Activated naive CD4-positive, alpha-beta T cell treated with anti-CD3 and anti-CD28 coated beads, Interleukin-2, amount 10 ng/mL, durations not matched to agents 7 days and 5 days (primary cell): Measurements from ENCODE around the gene DHX35.
"Not testable (repeated sequence)": the region's sequence is repeated elsewhere in the genome, so short reads cannot be mapped to it uniquely, and the experiment has no call there.

Experiments used
- CTCF ChIA-PET: fragments of 350-600 bp; sonication (Branson Sonifier 250); formaldehyde crosslinking; loops from one replicate; lab custom pipeline; 2021; ENCODE audit warnings: antibody characterized with exemption; lab: Charles Lee
- DNase-seq: peaks from one replicate; pipeline ENCODE4 v3.0.0-alpha.2; 2020
- H3K27ac Mint-ChIP-seq: one replicate; pipeline ENCODE4 v1.8.0; 2021; ENCODE audit warnings: mild to moderate bottlenecking, moderate library complexity, mixed read lengths
- H3K27me3 Mint-ChIP-seq: one replicate; pipeline ENCODE4 v1.8.0; 2021; ENCODE audit warnings: mild to moderate bottlenecking, mixed read lengths
- H3K36me3 Mint-ChIP-seq: one replicate; pipeline ENCODE4 v1.8.0; 2021; ENCODE audit warnings: mixed read lengths
- H3K4me1 Mint-ChIP-seq: one replicate; pipeline ENCODE4 v1.8.0; 2021; ENCODE audit warnings: mixed read lengths
- H3K4me3 Mint-ChIP-seq: one replicate; pipeline ENCODE4 v1.8.0; 2021; ENCODE audit warnings: mild to moderate bottlenecking, moderate library complexity, mixed read lengths
- H3K9me3 Mint-ChIP-seq: one replicate; pipeline ENCODE4 v1.8.0; 2021; ENCODE audit warnings: mixed read lengths

Gene DHX35

DNA sequence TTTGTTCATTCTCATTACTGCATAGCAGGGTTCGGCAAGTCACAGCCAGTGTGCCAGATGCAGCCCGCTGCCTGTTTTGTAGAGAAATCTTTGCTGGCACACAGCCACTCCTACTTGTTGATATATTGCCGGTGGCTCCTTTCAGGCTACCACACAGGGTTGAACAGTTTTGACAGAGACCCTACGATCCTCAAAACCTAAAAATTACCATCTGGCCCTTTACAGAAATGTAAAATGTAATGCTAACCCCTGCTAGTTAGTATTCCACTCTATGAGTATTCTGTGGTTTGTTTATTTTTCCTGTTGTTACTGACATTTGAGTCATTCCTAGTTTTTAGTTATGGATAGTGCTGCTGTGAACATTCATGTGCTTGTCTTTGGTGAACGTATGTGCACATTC is 11.5 kb downstream of the DHX35 start:
- Mint-ChIP-seq H3K4me3 (no peak overlapping the region), H3K9me3 (no peaks in the 10 kb centered on the region), H3K4me1 (no peaks in the 10 kb centered on the region), H3K36me3 (peaks cover 13% of the 10 kb centered on the region), H3K27ac (no peak overlapping the region), H3K27me3 (no peaks in the 10 kb centered on the region)
- CTCF ChIA-PET: no interaction called here
- DNase-seq: no peak

DNA sequence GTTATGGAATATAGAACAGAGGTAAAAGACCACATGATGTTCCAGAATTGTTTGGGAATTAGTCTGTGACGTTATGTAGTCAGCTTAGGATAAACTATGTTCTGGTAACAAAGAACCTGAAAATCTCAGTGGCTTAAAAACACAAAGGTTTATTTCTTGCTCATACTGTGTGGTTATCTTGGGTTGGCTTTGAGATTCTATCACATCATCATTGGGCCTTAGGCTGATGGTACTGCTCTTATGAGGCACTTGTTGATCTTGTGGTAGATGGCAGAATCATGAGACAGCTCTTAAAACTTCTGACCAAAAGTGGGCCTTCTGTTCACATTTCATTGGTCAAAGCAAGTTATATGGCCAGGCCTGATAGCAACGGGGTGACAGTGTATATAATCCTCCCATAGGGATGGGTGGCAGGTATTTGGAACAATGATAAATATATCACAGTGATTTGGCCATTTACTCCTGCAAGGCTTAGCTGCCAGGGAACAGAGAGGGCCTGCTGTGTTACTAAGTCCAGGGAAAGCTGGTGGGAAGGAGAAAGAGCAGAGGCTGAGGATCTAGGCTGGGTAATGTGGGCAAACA is 13.5 kb downstream of the DHX35 start:
- no peak overlapping the region for H3K4me3 Mint-ChIP-seq
- H3K27me3 Mint-ChIP-seq: no peaks in the 10 kb centered on the region
- no peaks in the 10 kb centered on the region for H3K9me3 Mint-ChIP-seq
- H3K4me1 Mint-ChIP-seq: no peaks in the 10 kb centered on the region
- H3K27ac Mint-ChIP-seq: no peak overlapping the region
- peaks cover 8% of the 10 kb centered on the region for H3K36me3 Mint-ChIP-seq
- DNase-seq: no peak
- CTCF ChIA-PET: no interaction called here

- CTCF ChIA-PET: interaction anchor here (1.5 to 1.7 kb wide), 2 partner anchors 12 to 23 kb away, joined by 3 to 5 read pairs; no protein-coding TSS in a partner anchor
- peaks cover 5% of the 10 kb centered on the region for H3K4me1 Mint-ChIP-seq
- H3K4me3 Mint-ChIP-seq: no peak overlapping the region
- no peaks in the 10 kb centered on the region for H3K27me3 Mint-ChIP-seq
- peaks cover 5% of the 10 kb centered on the region for H3K36me3 Mint-ChIP-seq
- no peak overlapping the region for H3K27ac Mint-ChIP-seq
- H3K9me3 Mint-ChIP-seq: no peaks in the 10 kb centered on the region
- no peak for DNase-seq
Observed at GRCh38 chr20:38979434-38979833, 17.3 kb downstream of the DHX35 start.

- Mint-ChIP-seq H3K4me3 (no peak overlapping the region), H3K4me1 (peaks cover 5% of the 10 kb centered on the region), H3K9me3 (no peaks in the 10 kb centered on the region), H3K36me3 (peaks cover 5% of the 10 kb centered on the region), H3K27me3 (no peaks in the 10 kb centered on the region), H3K27ac (no peak overlapping the region)
- CTCF ChIA-PET: interaction anchor here (1.5 to 1.7 kb wide), 2 partner anchors 12 to 22 kb away, joined by 3 to 5 read pairs; no protein-coding TSS in a partner anchor
- no peak for DNase-seq
Observed at GRCh38 chr20:38979842-38980241, 17.7 kb downstream of the DHX35 start.

DNA sequence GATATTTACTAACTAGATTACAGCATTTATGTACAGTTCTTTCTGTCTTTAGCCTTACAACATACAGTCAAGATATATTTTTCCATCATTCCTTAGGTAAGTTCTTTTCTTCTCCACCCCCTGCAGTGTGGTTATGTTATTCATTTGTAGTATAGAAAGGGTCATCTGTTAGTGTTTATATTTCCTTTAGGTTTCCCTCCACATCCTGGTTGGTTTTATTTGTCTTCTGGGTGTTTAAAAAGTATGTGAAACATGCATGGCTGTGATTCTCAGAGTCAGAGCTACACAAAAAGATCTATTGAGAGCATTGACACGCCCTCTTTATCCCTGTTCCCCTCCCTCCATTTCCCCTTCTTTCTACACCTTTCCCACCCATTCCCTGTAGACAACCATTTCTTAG is 20.1 kb downstream of the DHX35 start:
- no peaks in the 10 kb centered on the region for H3K27me3 Mint-ChIP-seq
- no peak overlapping the region for H3K27ac Mint-ChIP-seq
- no peak for DNase-seq
- H3K4me1 Mint-ChIP-seq: peaks cover 13% of the 10 kb centered on the region
- peaks cover 5% of the 10 kb centered on the region for H3K36me3 Mint-ChIP-seq
- CTCF ChIA-PET: no interaction called here
- no peaks in the 10 kb centered on the region for H3K9me3 Mint-ChIP-seq
- H3K4me3 Mint-ChIP-seq: no peak overlapping the region

DNA sequence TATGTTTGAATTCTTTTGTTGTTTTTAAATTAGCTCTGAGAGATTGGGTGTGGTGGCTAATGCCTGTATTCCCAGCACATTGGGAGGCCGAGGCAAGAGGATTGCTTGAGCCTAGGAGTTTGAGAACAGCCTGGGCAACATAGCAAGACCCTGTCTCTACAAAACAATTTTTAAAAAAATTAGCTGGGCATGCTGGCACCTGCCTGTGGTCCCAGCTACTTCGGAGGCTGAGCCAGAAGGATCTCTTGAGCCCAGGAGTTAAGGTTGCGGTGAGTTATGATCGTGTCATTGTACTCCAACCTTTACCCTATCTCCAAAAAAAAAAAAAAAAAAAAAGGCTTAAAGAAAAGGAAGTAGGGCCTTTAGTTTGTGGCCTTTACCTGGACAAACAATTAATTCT is 22.9 kb downstream of the DHX35 start:
- no peaks in the 10 kb centered on the region for H3K27me3 Mint-ChIP-seq
- peaks cover 20% of the 10 kb centered on the region for H3K4me1 Mint-ChIP-seq
- H3K9me3 Mint-ChIP-seq: no peaks in the 10 kb centered on the region
- no peak overlapping the region for H3K4me3 Mint-ChIP-seq
- no peak for DNase-seq
- CTCF ChIA-PET: interaction anchor here (1.4 kb wide), 1 partner anchor 12 kb away, joined by 3 read pairs; no protein-coding TSS in a partner anchor
- H3K36me3 Mint-ChIP-seq: peaks cover 8% of the 10 kb centered on the region
- no peak overlapping the region for H3K27ac Mint-ChIP-seq

DNA sequence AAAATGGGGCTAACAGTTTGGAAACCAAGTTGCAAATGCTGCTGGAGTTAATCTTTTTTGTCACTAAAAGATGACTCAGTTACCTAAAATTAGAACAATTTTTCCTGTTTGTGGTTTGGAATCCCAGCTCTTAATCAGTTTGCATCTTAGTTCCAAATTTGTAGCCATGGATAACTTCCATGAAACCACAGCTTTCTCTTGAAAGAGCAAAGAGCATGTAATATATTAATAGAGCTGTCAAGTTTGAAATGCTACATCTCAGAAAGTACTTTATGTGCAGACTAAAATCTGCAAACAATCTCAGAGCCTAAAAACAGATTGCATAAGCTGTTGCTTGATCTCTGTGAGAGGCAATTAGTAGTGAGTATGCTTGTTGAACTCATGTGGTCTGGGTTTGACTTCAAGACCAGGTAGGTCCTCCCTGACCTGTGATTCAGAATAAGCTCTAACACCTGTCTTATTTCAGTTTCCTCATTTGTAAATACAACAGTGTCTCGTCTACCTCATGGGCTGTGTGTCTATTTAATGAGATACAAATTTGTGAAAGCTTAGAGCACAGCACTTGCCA is 23.5 kb downstream of the DHX35 start:
- H3K4me1 Mint-ChIP-seq: peaks cover 20% of the 10 kb centered on the region
- no peak overlapping the region for H3K27ac Mint-ChIP-seq
- H3K27me3 Mint-ChIP-seq: no peaks in the 10 kb centered on the region
- no peaks in the 10 kb centered on the region for H3K9me3 Mint-ChIP-seq
- H3K36me3 Mint-ChIP-seq: peaks cover 8% of the 10 kb centered on the region
- no peak for DNase-seq
- H3K4me3 Mint-ChIP-seq: no peak overlapping the region
- CTCF ChIA-PET: interaction anchor here (1.4 to 1.6 kb wide), 2 partner anchors 12 to 23 kb away, joined by 3 to 4 read pairs; partner anchors contain the start of gene DHX35

- H3K9me3 Mint-ChIP-seq: no peaks in the 10 kb centered on the region
- no peak overlapping the region for H3K4me3 Mint-ChIP-seq
- H3K27ac Mint-ChIP-seq: no peak overlapping the region
- DNase-seq: no peak
- peaks cover 9% of the 10 kb centered on the region for H3K36me3 Mint-ChIP-seq
- H3K4me1 Mint-ChIP-seq: peaks cover 20% of the 10 kb centered on the region
- CTCF ChIA-PET: interaction anchor here (1.6 kb wide), 1 partner anchor 24 kb away, joined by 4 read pairs; the partner anchor contains the start of gene DHX35
- H3K27me3 Mint-ChIP-seq: no peaks in the 10 kb centered on the region
Observed at GRCh38 chr20:38986663-38987062, 24.5 kb downstream of the DHX35 start.

- Mint-ChIP-seq H3K27me3 (no peaks in the 10 kb centered on the region), H3K36me3 (peaks cover 8% of the 10 kb centered on the region), H3K4me1 (peaks cover 14% of the 10 kb centered on the region), H3K9me3 (no peaks in the 10 kb centered on the region), H3K27ac (no peak overlapping the region), H3K4me3 (no peak overlapping the region)
- CTCF ChIA-PET: interaction anchor here (0.7 to 1.6 kb wide), 3 partner anchors 10 to 12 kb away, joined by 3 to 7 read pairs (median 4); no protein-coding TSS in a partner anchor
- DNase-seq: no peak
Observed at GRCh38 chr20:38987777-38988176, 25.6 kb downstream of the DHX35 start.

DNA sequence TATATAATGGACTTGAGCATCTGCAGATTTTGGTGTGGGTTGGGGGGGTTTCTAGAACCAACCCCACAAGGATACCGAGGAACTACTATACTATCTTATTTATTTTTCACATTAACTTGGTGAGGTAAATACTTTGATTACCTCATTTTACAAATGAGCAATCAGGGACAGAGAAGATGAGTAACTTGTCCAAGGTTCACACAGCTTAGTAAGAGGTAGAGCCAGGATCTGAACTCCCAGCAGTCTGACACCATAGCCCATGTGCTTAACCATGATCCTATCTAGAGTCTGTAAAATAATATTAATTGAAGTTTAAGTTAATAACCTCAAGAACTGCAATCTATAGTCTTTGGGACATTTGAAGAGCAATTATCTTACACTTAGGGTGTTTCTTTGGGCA is 28.6 kb downstream of the DHX35 start:
- peaks cover 8% of the 10 kb centered on the region for H3K36me3 Mint-ChIP-seq
- no peak overlapping the region for H3K4me3 Mint-ChIP-seq
- H3K4me1 Mint-ChIP-seq: peaks cover 14% of the 10 kb centered on the region
- no peak overlapping the region for H3K27ac Mint-ChIP-seq
- H3K27me3 Mint-ChIP-seq: no peaks in the 10 kb centered on the region
- CTCF ChIA-PET: interaction anchor here (1.7 to 1.8 kb wide), 2 partner anchors 12 to 58 kb away, joined by 5 to 7 read pairs; no protein-coding TSS in a partner anchor
- no peak for DNase-seq
- no peaks in the 10 kb centered on the region for H3K9me3 Mint-ChIP-seq

DNA sequence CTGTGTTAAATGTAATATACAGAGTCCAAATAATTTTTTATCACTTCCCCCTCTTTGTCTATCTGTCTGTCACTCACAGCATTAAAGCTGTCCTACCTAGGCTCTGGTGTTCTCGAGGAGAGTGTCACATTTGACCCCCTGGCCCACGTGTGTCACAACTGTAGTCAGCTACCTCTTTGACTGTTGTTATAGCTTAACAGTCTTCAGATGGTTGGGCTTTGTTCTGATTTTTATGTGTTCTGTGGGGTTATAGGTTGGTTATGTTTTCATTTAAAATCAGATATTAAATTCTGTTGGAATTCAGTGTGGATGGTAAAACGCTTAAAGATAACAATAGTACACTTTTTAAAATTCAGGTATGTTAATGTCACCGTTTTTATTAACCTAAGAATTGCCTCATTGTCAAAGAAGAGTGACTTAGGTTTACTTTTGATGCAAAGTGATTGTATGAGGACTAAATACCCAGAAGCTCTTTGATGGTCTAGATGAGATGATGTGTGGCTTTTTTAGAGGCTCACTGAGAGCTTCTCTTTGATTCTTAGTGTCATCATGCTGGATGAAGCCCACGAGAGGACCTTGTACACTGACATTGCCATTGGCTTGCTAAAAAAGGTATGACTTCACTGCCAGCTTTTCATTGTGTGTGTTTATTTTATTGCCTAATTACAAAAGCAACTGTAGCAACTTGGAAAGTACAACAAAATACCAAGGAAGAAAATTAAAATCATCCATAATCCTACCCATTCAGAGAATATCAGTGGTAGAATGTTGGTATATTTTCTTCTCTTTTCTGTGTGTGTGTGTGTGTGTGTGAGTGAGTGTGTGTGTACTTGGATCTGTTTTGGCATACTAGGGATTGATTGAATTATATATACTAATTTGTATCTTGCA is 29.9 kb downstream of the DHX35 start:
- H3K9me3 Mint-ChIP-seq: no peaks in the 10 kb centered on the region
- no peaks in the 10 kb centered on the region for H3K27me3 Mint-ChIP-seq
- H3K27ac Mint-ChIP-seq: no peak overlapping the region
- CTCF ChIA-PET: interaction anchor here (1.7 to 1.8 kb wide), 2 partner anchors 13 to 57 kb away, joined by 5 to 7 read pairs; no protein-coding TSS in a partner anchor
- peaks cover 15% of the 10 kb centered on the region for H3K36me3 Mint-ChIP-seq
- peaks cover 8% of the 10 kb centered on the region for H3K4me1 Mint-ChIP-seq
- H3K4me3 Mint-ChIP-seq: no peak overlapping the region
- no peak for DNase-seq

- CTCF ChIA-PET: interaction anchor here (0.6 to 1.5 kb wide), 3 partner anchors 33 to 247 kb away, joined by 3 read pairs; partner anchors contain the start of gene DHX35
- Mint-ChIP-seq H3K27ac (no peak overlapping the region), H3K4me1 (peaks cover 7% of the 10 kb centered on the region), H3K4me3 (no peak overlapping the region), H3K27me3 (no peaks in the 10 kb centered on the region), H3K36me3 (peaks cover 23% of the 10 kb centered on the region), H3K9me3 (no peaks in the 10 kb centered on the region)
- DNase-seq: no peak
Observed at GRCh38 chr20:38995536-38996044, 33.4 kb downstream of the DHX35 start.

- CTCF ChIA-PET: interaction anchor here (1.0 to 1.5 kb wide), 2 partner anchors 12 to 63 kb away, joined by 3 to 5 read pairs; no protein-coding TSS in a partner anchor
- DNase-seq, H3K4me1 Mint-ChIP-seq, H3K27ac Mint-ChIP-seq, H3K9me3 Mint-ChIP-seq, H3K27me3 Mint-ChIP-seq, H3K4me3 Mint-ChIP-seq: not testable (repeated sequence)
- peaks cover 27% of the 10 kb centered on the region for H3K36me3 Mint-ChIP-seq
Observed at GRCh38 chr20:38996866-38997265, 34.7 kb downstream of the DHX35 start.

DNA sequence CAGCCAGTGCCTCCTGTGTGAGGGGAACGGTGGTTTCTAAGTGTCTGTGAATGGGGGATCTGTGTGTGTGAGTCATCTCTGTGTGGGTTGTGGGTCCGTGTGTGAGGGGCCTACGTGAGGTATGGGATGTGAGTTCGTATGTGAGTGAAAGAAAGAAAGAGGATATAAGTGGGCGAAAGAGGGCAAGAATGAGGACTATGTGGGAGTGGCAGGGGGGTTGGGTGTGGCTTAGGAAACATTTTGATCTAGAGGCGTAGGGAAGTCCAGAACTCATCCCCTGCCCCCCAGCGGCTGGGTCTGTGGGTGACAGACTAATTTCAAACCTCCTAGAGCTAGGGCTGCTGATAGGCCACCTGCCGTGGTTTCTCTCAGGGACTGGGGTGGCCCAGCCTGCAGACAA is 35.5 kb downstream of the DHX35 start:
- Mint-ChIP-seq H3K27ac (no peak overlapping the region), H3K9me3 (no peaks in the 10 kb centered on the region), H3K27me3 (no peaks in the 10 kb centered on the region), H3K36me3 (peaks cover 28% of the 10 kb centered on the region), H3K4me3 (no peak overlapping the region), H3K4me1 (peaks cover 7% of the 10 kb centered on the region)
- peak; percentile 46 for DNase-seq
- CTCF ChIA-PET: interaction anchor here (0.7 to 1.7 kb wide), 7 partner anchors 9 to 64 kb away, joined by 3 to 7 read pairs (median 5); no protein-coding TSS in a partner anchor
